WTC11 (cell line): ENCODE results near the gene YBX2. TPM values are rescaled to one million over a fixed set of nuclear protein-coding genes. Genes with fewer than 3 reads are reported as not detected.

Source experiments
- ATAC-seq: fragments of 200-7000 bp; cut with Tn5 transposase; 2 replicates; pipeline ENCODE4 v1.10.0; 2021; ENCODE audit warnings: mild to moderate bottlenecking, moderate library complexity
- CTCF ChIA-PET: fragments of 300-600 bp; sonication (Branson Sonifier 250); formaldehyde crosslinking; loops from one replicate; lab custom pipeline; 2021; ENCODE audit warnings: antibody characterized with exemption; lab: Charles Lee
- POLR2A ChIA-PET: fragments of 350-600 bp; sonication (Branson Sonifier 250); formaldehyde crosslinking; loops from one replicate; lab custom pipeline; 2021; ENCODE audit warnings: antibody characterized with exemption; lab: Charles Lee
- DNase-seq: peaks from one replicate; pipeline ENCODE4 v3.0.0; 2021; ENCODE audit warnings: low spot score
- H3K27ac Mint-ChIP-seq: 2 replicates; pipeline ENCODE4 v1.8.0; 2021; ENCODE audit warnings: mixed read lengths
- H3K27me3 Mint-ChIP-seq: 2 replicates; pipeline ENCODE4 v1.8.0; 2021; ENCODE audit warnings: low read depth, mild to moderate bottlenecking, moderate library complexity, mixed read lengths
- H3K36me3 Mint-ChIP-seq: 2 replicates; pipeline ENCODE4 v1.8.0; 2021; ENCODE audit warnings: mixed read lengths
- H3K4me1 Mint-ChIP-seq: 2 replicates; pipeline ENCODE4 v1.8.0; 2022; ENCODE audit warnings: mixed read lengths
- H3K4me3 Mint-ChIP-seq: 2 replicates; pipeline ENCODE4 v1.8.0; 2021; ENCODE audit warnings: mild to moderate bottlenecking, moderate library complexity, mixed read lengths
- H3K9me3 Mint-ChIP-seq: 2 replicates; pipeline ENCODE4 v1.8.0; 2021; ENCODE audit warnings: mixed read lengths
- ATF3 ChIP-seq: sonication (generic); formaldehyde crosslinking; conservative IDR thresholded peaks from 2 replicates; pipeline ENCODE4 v1.8.1; 2022; ENCODE audit warnings: mild to moderate bottlenecking, missing genetic modification reagents
- CDX4 ChIP-seq: fragments of 250-450 bp; sonication (Bioruptor Pico); IDR thresholded peaks from 2 replicates; pipeline ENCODE4 v1.9.0; 2021; ENCODE audit warnings: moderate library complexity, mild to moderate bottlenecking, inconsistent platforms, borderline replicate concordance
- CREM ChIP-seq: sonication (generic); formaldehyde crosslinking; IDR thresholded peaks from 2 replicates; pipeline ENCODE4 v1.8.1; 2022; ENCODE audit warnings: mild to moderate bottlenecking, missing genetic modification reagents, moderate library complexity
- E2F4 ChIP-seq: sonication (generic); formaldehyde crosslinking; IDR thresholded peaks from 2 replicates; pipeline ENCODE4 v1.8.1; 2022; ENCODE audit warnings: low read depth, mild to moderate bottlenecking, moderate library complexity, missing genetic modification reagents, borderline replicate concordance
- ELF4 ChIP-seq: sonication (generic); formaldehyde crosslinking; IDR thresholded peaks from 2 replicates; pipeline ENCODE4 v1.8.1; 2022; ENCODE audit warnings: low read depth, mild to moderate bottlenecking, moderate library complexity, missing genetic modification reagents
- EMX1 ChIP-seq: fragments of 250-450 bp; sonication (Bioruptor Pico); IDR thresholded peaks from 2 replicates; pipeline ENCODE4 v1.8.0; 2021; ENCODE audit warnings: mild to moderate bottlenecking
- ESRRA ChIP-seq: sonication (generic); formaldehyde crosslinking; IDR thresholded peaks from 2 replicates; pipeline ENCODE4 v1.8.1; 2022; ENCODE audit warnings: mild to moderate bottlenecking, missing genetic modification reagents, borderline replicate concordance
- FOXJ3 ChIP-seq: sonication (generic); formaldehyde crosslinking; IDR thresholded peaks from 2 replicates; pipeline ENCODE4 v1.9.0; 2021; ENCODE audit warnings: missing genetic modification reagents, mild to moderate bottlenecking, borderline replicate concordance
- FOXK1 ChIP-seq: sonication (generic); formaldehyde crosslinking; IDR thresholded peaks from 2 replicates; pipeline ENCODE4 v1.8.0; 2022; ENCODE audit warnings: mild to moderate bottlenecking, moderate library complexity, missing genetic modification reagents
- FOXP1 ChIP-seq: sonication (generic); formaldehyde crosslinking; IDR thresholded peaks from 2 replicates; pipeline ENCODE4 v1.8.0; 2022; ENCODE audit warnings: missing genetic modification reagents, mild to moderate bottlenecking, moderate library complexity, borderline replicate concordance
- GRHL2 ChIP-seq: fragments of 250-450 bp; sonication (Bioruptor Pico); IDR thresholded peaks from 2 replicates; pipeline ENCODE4 v1.8.0; 2022; ENCODE audit warnings: mild to moderate bottlenecking, moderate library complexity; ENCODE audit not compliant: insufficient replicate concordance, severe bottlenecking
- GTF2I ChIP-seq: fragments of 250-450 bp; sonication (Bioruptor Pico); conservative IDR thresholded peaks from 2 replicates; pipeline ENCODE4 v1.4.0; 2021; ENCODE audit warnings: mild to moderate bottlenecking
- HMGXB4 ChIP-seq: sonication (generic); formaldehyde crosslinking; IDR thresholded peaks from 2 replicates; pipeline ENCODE4 v1.8.1; 2023; ENCODE audit warnings: mild to moderate bottlenecking, moderate library complexity, missing genetic modification reagents
- JAZF1 ChIP-seq: fragments of 250-450 bp; sonication (Bioruptor Pico); IDR thresholded peaks from 2 replicates; pipeline ENCODE4 v1.9.0; 2021; ENCODE audit warnings: moderate library complexity, mild to moderate bottlenecking, inconsistent platforms
- JUN ChIP-seq: sonication (generic); formaldehyde crosslinking; IDR thresholded peaks from 2 replicates; pipeline ENCODE4 v1.8.0; 2023; ENCODE audit warnings: mild to moderate bottlenecking, missing genetic modification reagents
- NFYB ChIP-seq: sonication (generic); formaldehyde crosslinking; conservative IDR thresholded peaks from 2 replicates; pipeline ENCODE4 v1.8.0; 2022; ENCODE audit warnings: low read depth, missing genetic modification reagents
- NR2C2 ChIP-seq: sonication (generic); formaldehyde crosslinking; IDR thresholded peaks from 2 replicates; pipeline ENCODE4 v1.8.0; 2022; ENCODE audit warnings: mild to moderate bottlenecking, missing genetic modification reagents
- PRDM15 ChIP-seq: sonication (generic); formaldehyde crosslinking; IDR thresholded peaks from 2 replicates; pipeline ENCODE4 v1.8.0; 2022; ENCODE audit warnings: missing genetic modification reagents
- SMAD4 ChIP-seq: sonication (generic); formaldehyde crosslinking; IDR thresholded peaks from 2 replicates; pipeline ENCODE4 v1.8.0; 2022; ENCODE audit warnings: mild to moderate bottlenecking, missing genetic modification reagents
- ZNF232 ChIP-seq: sonication (generic); formaldehyde crosslinking; IDR thresholded peaks from 2 replicates; pipeline ENCODE4 v1.8.0; 2022; ENCODE audit warnings: mild to moderate bottlenecking, missing genetic modification reagents
- ZNF281 ChIP-seq: sonication (generic); formaldehyde crosslinking; IDR thresholded peaks from 2 replicates; pipeline ENCODE4 v1.8.0; 2023; ENCODE audit warnings: mild to moderate bottlenecking, missing genetic modification reagents
- ZNF671 ChIP-seq: fragments of 250-450 bp; sonication (Bioruptor Pico); IDR thresholded peaks from 2 replicates; pipeline ENCODE4 v1.8.0; 2021; ENCODE audit warnings: mild to moderate bottlenecking
- total RNA-seq: library from RNA; stranded (reverse); gene quantifications from 3 replicates; pipeline ENCODE4 v1.2.3, GENCODE V29; 2021

The YBX2 gene
- total RNA-seq, 1 experiment from 2014 or later = 26.8 TPM

GRCh38 chr17:7256766-7257456, 37.5 kb downstream of the YBX2 start:
- H3K27ac Mint-ChIP-seq = peak overlapping the region; percentile 92; the same call in 1 of the 2 replicates
- H3K4me1 Mint-ChIP-seq = peaks cover 11% of the 10 kb centered on the region
- no peak overlapping the region for H3K4me3 Mint-ChIP-seq
- H3K27me3 Mint-ChIP-seq = no peaks in the 10 kb centered on the region
- TF ChIP-seq NFYB (CRISPR knock-in tag) = no peak
- no peak for TF ChIP-seq FOXK1 (CRISPR knock-in tag)
- TF ChIP-seq PRDM15 = no peak
- no peak for TF ChIP-seq JAZF1
- TF ChIP-seq HMGXB4 = no peak
- ChIA-PET POLR2A (interaction anchor here (1.0 to 1.3 kb wide), 5 partner anchors 9 to 36 kb away, joined by 3 read pairs; partner anchors contain the start of genes DVL2 and PHF23), CTCF (interaction anchor here (0.6 to 1.3 kb wide), 3 partner anchors 26 to 94 kb away, joined by 3 to 7 read pairs (median 3); no protein-coding TSS in a partner anchor)
- ATAC-seq (no peak), DNase-seq (no peak)
- peaks cover 35% of the 10 kb centered on the region for H3K36me3 Mint-ChIP-seq
- H3K9me3 Mint-ChIP-seq = no peaks in the 10 kb centered on the region

GRCh38 chr17:7254511-7254910, 39.9 kb downstream of the YBX2 start:
- TF ChIP-seq ZNF671 = no peak
- TF ChIP-seq SMAD4 (CRISPR knock-in tag) = no peak
- TF ChIP-seq ZNF232 (CRISPR knock-in tag) = no peak
- no peak for TF ChIP-seq ELF4 (CRISPR knock-in tag)
- no peak for TF ChIP-seq FOXP1
- no peak for TF ChIP-seq GRHL2
- no peak for TF ChIP-seq JUN (CRISPR knock-in tag)
- TF ChIP-seq NR2C2 (CRISPR knock-in tag) = no peak
- no peak for TF ChIP-seq EMX1
- no peak for TF ChIP-seq ESRRA (CRISPR knock-in tag)
- TF ChIP-seq CREM (CRISPR knock-in tag) = no peak
- no peak for TF ChIP-seq CDX4 (CRISPR knock-in tag)
- no peak for TF ChIP-seq E2F4
- TF ChIP-seq FOXJ3 (CRISPR knock-in tag) = no peak
- no peak for TF ChIP-seq ATF3 (CRISPR knock-in tag)
- no peak for TF ChIP-seq GTF2I (CRISPR knock-in tag)
- TF ChIP-seq ZNF281 (CRISPR knock-in tag) = no peak
- Mint-ChIP-seq H3K27ac (no peak overlapping the region), H3K9me3 (no peaks in the 10 kb centered on the region), H3K4me1 (peaks cover 21% of the 10 kb centered on the region), H3K4me3 (no peak overlapping the region), H3K27me3 (no peaks in the 10 kb centered on the region), H3K36me3 (peaks cover 34% of the 10 kb centered on the region)
- ATAC-seq = no peak
- no peak for DNase-seq
- ChIA-PET POLR2A (interaction anchor here (0.7 kb wide), 1 partner anchor 47 kb away, joined by 4 read pairs; no protein-coding TSS in a partner anchor), CTCF (no interaction called here)
